Measurements from ENCODE around the gene S100A2. TPM values are rescaled to one million over a fixed set of nuclear protein-coding genes. Genes with fewer than 3 reads are reported as not detected.

S100A2 gene
- total and polyA plus RNA-seq, 3 donors from 2014 or later = 1.9 to 9.6 (median 1.9) TPM

DNA sequence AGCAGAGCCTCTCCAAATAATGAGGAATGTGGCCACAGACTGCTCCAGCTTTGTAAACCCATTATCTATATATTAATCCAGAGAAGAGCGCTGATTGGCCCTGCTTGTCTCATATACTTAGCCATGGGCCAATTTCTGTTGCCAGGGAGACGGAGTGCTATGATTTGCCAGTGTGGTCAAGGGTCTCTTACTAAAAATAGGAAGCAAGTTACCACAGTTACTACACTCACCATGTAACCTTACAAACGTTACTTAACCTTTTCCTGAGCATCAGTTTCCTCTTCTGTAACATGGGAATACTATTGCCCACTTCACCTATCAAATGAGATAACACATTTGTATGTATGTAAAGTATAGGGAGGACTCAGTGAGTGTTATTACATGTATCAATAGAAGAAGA lies 7.7 kb upstream of the S100A2 start:
- Histone ChIP-seq H3K27me3 (no peaks in the 10 kb centered on the region), H3K4me3 (no peak overlapping the region), H3K36me3 (ENCODE audit: low read depth, missing control alignments) (no peaks in the 10 kb centered on the region), H3K9me3 (no peaks in the 10 kb centered on the region), H3K4me1 (no peaks in the 10 kb centered on the region), H3K27ac (peak overlapping the region in 1 of 2 donors; percentile 50)
- TF ChIP-seq POLR2A (IDR thresholded peaks at IDR 0.05) (no peak), CTCF (IDR thresholded peaks at IDR 0.05) (no peak)
- intact Hi-C loops (cut with DNase I; ENCODE audit: low total_unique reads) = loop anchor here (5.0 kb wide), 1 partner anchor 61 kb away; no protein-coding TSS in a partner anchor
- 90 to 92% methylated on average over 3 of the region's 3 CpGs for WGBS, 2 donors
- DNase-seq = no peak

DNA sequence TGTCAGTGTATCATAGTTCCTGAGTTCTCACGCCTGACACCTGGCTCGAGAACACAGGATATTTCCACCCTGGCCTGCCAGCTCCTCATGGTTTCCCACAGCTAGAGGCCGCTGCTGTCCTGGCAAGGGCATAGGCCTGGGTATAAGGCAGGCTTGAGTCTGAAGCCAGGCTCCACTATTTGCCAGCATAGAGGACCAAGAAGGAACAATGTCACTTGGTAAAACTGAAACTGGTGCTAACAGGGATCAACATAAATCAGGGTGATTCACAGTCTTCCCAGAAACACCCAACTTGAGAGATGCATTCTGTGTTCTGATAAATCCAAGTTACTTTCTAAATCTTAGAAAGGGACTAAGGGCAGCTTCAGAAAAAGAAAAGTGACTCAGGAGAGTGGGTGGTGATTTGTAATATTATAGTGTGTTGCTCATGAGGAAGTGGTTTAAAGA lies 6.9 kb upstream of the S100A2 start:
- peaks cover 6% of the 10 kb centered on the region for H3K4me1 ChIP-seq
- intact Hi-C loops (cut with DNase I; ENCODE audit: low total_unique reads) = loop anchor here (5.0 kb wide), 1 partner anchor 60 kb away; no protein-coding TSS in a partner anchor
- 44 to 60% methylated on average over 1 to 3 of the region's 3 CpGs for WGBS, 2 donors

DNA sequence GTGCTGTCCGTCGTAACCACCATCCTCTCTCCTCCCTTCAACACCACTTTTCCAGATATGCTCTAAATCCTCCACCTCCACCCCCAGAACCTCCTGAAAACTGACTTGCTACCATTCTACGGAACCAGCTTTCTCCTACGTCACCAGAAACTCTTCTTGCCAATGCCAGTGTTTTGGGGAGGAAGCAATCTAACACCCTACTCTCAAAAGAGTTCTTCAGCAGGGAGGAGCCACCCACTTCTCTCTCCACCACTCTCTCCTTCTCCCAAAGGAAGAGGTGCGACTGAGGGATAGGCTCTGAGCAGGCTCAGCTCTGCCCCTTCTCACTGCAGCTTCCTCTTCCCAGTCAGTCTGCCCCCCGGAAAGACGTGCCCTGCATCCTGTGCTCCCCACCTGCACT lies 6.1 kb upstream of the S100A2 start:
- H3K27ac ChIP-seq = no peak overlapping the region
- peaks cover 11% of the 10 kb centered on the region for H3K4me1 ChIP-seq
- H3K27me3 ChIP-seq = no peaks in the 10 kb centered on the region
- no peaks in the 10 kb centered on the region for H3K9me3 ChIP-seq
- intact Hi-C loops (cut with DNase I; ENCODE audit: low total_unique reads) = loop anchor here (5.0 kb wide), 1 partner anchor 59 kb away; no protein-coding TSS in a partner anchor
- WGBS, 2 donors = 77 to 82% methylated on average over 7 of the region's 7 CpGs
- no peak for DNase-seq
- no peaks in the 10 kb centered on the region for H3K36me3 ChIP-seq (ENCODE audit: low read depth, missing control alignments)
- TF ChIP-seq CTCF (IDR thresholded peaks at IDR 0.05) (no peak), POLR2A (IDR thresholded peaks at IDR 0.05) (no peak)
- no peak overlapping the region for H3K4me3 ChIP-seq

More for the DNA sequence above, 6.9 kb upstream of the S100A2 start:
- DNase-seq = peak; percentile 91
- no peak overlapping the region for H3K4me3 ChIP-seq
- H3K27me3 ChIP-seq = no peaks in the 10 kb centered on the region
- H3K9me3 ChIP-seq = no peaks in the 10 kb centered on the region
- TF ChIP-seq CTCF (IDR thresholded peaks at IDR 0.05) = peak; percentile 51 to 67 (median 65)
- TF ChIP-seq POLR2A (IDR thresholded peaks at IDR 0.05) = no peak
- H3K27ac ChIP-seq = peak overlapping the region in 1 of 2 donors; percentile 50
- no peaks in the 10 kb centered on the region for H3K36me3 ChIP-seq (ENCODE audit: low read depth, missing control alignments)

DNA sequence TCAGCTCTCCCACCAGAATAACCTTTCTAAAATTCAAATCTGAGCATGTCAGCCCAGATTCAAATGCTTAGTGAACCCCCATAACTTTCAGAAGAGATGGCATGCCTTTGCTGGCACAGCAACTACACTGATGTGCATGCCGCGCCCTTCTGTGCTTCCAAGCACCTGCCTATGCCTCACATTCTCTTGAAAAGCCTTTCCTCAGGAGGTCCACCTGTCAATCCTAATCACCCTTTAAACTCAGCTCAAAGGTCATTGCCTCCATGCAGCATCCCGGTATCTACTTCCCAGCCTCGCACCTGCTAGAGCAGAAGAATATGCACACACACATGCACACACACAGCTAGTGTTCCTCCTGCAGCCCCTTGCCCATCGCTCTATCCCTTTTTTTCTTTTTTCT lies 5.2 kb upstream of the S100A2 start:
- no peaks in the 10 kb centered on the region for H3K36me3 ChIP-seq (ENCODE audit: low read depth, missing control alignments)
- intact Hi-C loops (cut with DNase I; ENCODE audit: low total_unique reads) = loop anchor here (5.0 kb wide), 1 partner anchor 59 kb away; no protein-coding TSS in a partner anchor
- H3K4me1 ChIP-seq = peaks cover 19% of the 10 kb centered on the region
- H3K4me3 ChIP-seq = no peak overlapping the region
- no peaks in the 10 kb centered on the region for H3K27me3 ChIP-seq
- H3K9me3 ChIP-seq = no peaks in the 10 kb centered on the region
- no peak for DNase-seq
- WGBS, 2 donors = 93 to 97% methylated on average over 5 of the region's 5 CpGs
- TF ChIP-seq CTCF (IDR thresholded peaks at IDR 0.05) = no peak
- no peak for TF ChIP-seq POLR2A (IDR thresholded peaks at IDR 0.05)
- no peak overlapping the region for H3K27ac ChIP-seq

DNA sequence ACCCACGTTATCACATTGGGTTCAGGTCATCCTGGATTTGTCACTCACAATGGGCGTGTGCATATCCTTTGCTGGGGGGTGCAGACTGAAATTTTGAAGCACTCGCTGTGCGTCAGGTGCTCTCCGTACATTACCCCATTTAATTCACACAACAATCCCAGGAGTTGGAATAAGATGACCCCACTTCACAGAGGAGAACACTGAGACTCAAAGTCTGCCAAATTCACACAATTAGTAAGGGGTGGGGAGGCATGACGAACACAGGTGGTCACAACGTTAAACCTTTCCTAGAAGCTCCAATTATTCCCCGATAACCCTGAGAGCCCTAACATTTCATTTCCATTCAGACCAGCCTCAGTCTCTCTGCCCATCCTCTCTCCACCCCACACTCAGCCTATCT lies 3.8 kb upstream of the S100A2 start:
- intact Hi-C loops (cut with DNase I; ENCODE audit: low total_unique reads) = loop anchor here (5.0 kb wide), 1 partner anchor 37 kb away; no protein-coding TSS in a partner anchor
- H3K27ac ChIP-seq = no peak overlapping the region
- no peak for DNase-seq
- H3K9me3 ChIP-seq = no peaks in the 10 kb centered on the region
- H3K4me3 ChIP-seq = no peak overlapping the region
- 81 to 85% methylated on average over 8 of the region's 8 CpGs for WGBS, 2 donors
- no peaks in the 10 kb centered on the region for H3K27me3 ChIP-seq
- TF ChIP-seq CTCF (IDR thresholded peaks at IDR 0.05) (no peak), POLR2A (IDR thresholded peaks at IDR 0.05) (no peak)
- no peaks in the 10 kb centered on the region for H3K36me3 ChIP-seq (ENCODE audit: low read depth, missing control alignments)
- peaks cover 26% of the 10 kb centered on the region for H3K4me1 ChIP-seq

Measured in testis (tissue), 3 donors.